CD4-positive, alpha-beta T cell treated with Interleukin-17A for 4 hours (primary cell): ENCODE data around the gene FOXJ1.
"Not testable (repeated sequence)": the region's sequence is repeated elsewhere in the genome, so short reads cannot be mapped to it uniquely, and the experiment has no call there.

Source experiments
- DNase-seq: peaks from one replicate; pipeline ENCODE4 v3.0.0-alpha.2; 2020; ENCODE audit warnings: mixed read lengths

The FOXJ1 gene

GRCh38 chr17:76141212-76142038, at the start of gene FOXJ1:
Gene FOXJ1 (minus strand): TSS chr17:76141245. CDS start chr17:76140395, 850 bp downstream.
- peak; percentile 92 for DNase-seq

- no peak for DNase-seq
Observed at GRCh38 chr17:76189741-76190140, 48.7 kb upstream of the FOXJ1 start.

- no peak for DNase-seq
Observed at GRCh38 chr17:76189247-76189646, 48.2 kb upstream of the FOXJ1 start.

- DNase-seq: no peak
Observed at GRCh38 chr17:76188213-76189016, 47.4 kb upstream of the FOXJ1 start.

- DNase-seq: not testable (repeated sequence)
Observed at GRCh38 chr17:76186774-76187173, 45.7 kb upstream of the FOXJ1 start.

GRCh38 chr17:76184290-76184689, 43.2 kb upstream of the FOXJ1 start:
- DNase-seq: no peak

- peak; percentile 95 for DNase-seq
Observed at GRCh38 chr17:76182016-76182764, 41.1 kb upstream of the FOXJ1 start.

- DNase-seq: peak; percentile 66
Observed at GRCh38 chr17:76179496-76180467, 38.7 kb upstream of the FOXJ1 start.

- no peak for DNase-seq
Observed at GRCh38 chr17:76178124-76178523, 37.1 kb upstream of the FOXJ1 start.

- DNase-seq: no peak
Observed at GRCh38 chr17:76176701-76177574, 35.9 kb upstream of the FOXJ1 start.

GRCh38 chr17:76174037-76174436, 33.0 kb upstream of the FOXJ1 start:
- no peak for DNase-seq

- no peak for DNase-seq
Observed at GRCh38 chr17:76173474-76173873, 32.4 kb upstream of the FOXJ1 start.

GRCh38 chr17:76171706-76172105, 30.7 kb upstream of the FOXJ1 start:
- DNase-seq: no peak

- DNase-seq: no peak
Observed at GRCh38 chr17:76170114-76170513, 29.1 kb upstream of the FOXJ1 start.

GRCh38 chr17:76166906-76167305, 25.9 kb upstream of the FOXJ1 start:
- DNase-seq: no peak

GRCh38 chr17:76166168-76166567, 25.1 kb upstream of the FOXJ1 start:
- DNase-seq: no peak

GRCh38 chr17:76164331-76164730, 23.3 kb upstream of the FOXJ1 start:
- DNase-seq: no peak

- no peak for DNase-seq
Observed at GRCh38 chr17:76163919-76164318, 22.9 kb upstream of the FOXJ1 start.

- DNase-seq: no peak
Observed at GRCh38 chr17:76161619-76162266, 20.7 kb upstream of the FOXJ1 start.

GRCh38 chr17:76160896-76161528, 20.0 kb upstream of the FOXJ1 start:
- DNase-seq: no peak
